Panc1 (cell line): ENCODE measurements around the gene NARF. TPM values are rescaled to one million over a fixed set of nuclear protein-coding genes. Genes with fewer than 3 reads are reported as not detected.
A peak's percentile ranks its signal among the peaks of the same experiment; 100 is the strongest.

Experiments used
- ATAC-seq: fragments of 200-7000 bp; cut with Tn5 transposase; 2 replicates; pipeline ENCODE4 v1.9.1; 2020; ENCODE audit warnings: mild to moderate bottlenecking, moderate library complexity
- BruUV-seq: library from RNA; stranded (reverse); fragments of 400-500 nt; replicated peaks from 2 replicates; lab custom pipeline; 2021; lab: Mats Ljungman, UMichigan
- CTCF ChIA-PET: fragments of 300-600 bp; sonication (Branson Sonifier 250); formaldehyde crosslinking; loops from one replicate; lab custom pipeline; 2022; ENCODE audit warnings: antibody characterized with exemption; lab: Charles Lee
- POLR2A ChIA-PET: fragments of 300-600 bp; sonication (Branson Sonifier 250); formaldehyde crosslinking; loops from one replicate; lab custom pipeline; 2022; ENCODE audit warnings: antibody characterized with exemption; lab: Charles Lee
- DNase-seq: peaks from one replicate; pipeline ENCODE4 v3.0.0-alpha.2; 2010; ENCODE audit warnings: low read depth, low spot score
- H3K27ac ChIP-seq: 2 replicates; pipeline ENCODE4 v1.5.1; 2011; ENCODE audit warnings: mild to moderate bottlenecking, low read length, inconsistent platforms
- H3K27me3 ChIP-seq: fragments of 200-500 bp; sonication (Bioruptor generic); 2 replicates; pipeline ENCODE4 v1.6.0; 2014; ENCODE audit warnings: low read length, inconsistent platforms; ENCODE audit not compliant: control insufficient read depth, insufficient read depth
- H3K36me3 ChIP-seq: fragments of 200-500 bp; sonication (Bioruptor generic); 2 replicates; pipeline ENCODE4 v1.5.1; 2014; ENCODE audit warnings: inconsistent platforms, mild to moderate bottlenecking, low read length, moderate library complexity; ENCODE audit not compliant: control insufficient read depth, insufficient read depth
- H3K4me1 ChIP-seq: 2 replicates; pipeline ENCODE4 v1.5.1; 2011; ENCODE audit warnings: inconsistent platforms, mild to moderate bottlenecking, low read length, moderate library complexity; ENCODE audit not compliant: control insufficient read depth, insufficient read depth
- H3K4me3 ChIP-seq, 2 experiments: 2 replicates each; pipeline ENCODE4 v1.5.1; 2011 to 2012; ENCODE audit warnings: low read depth in 2 of 2, low read length in 2 of 2, mild to moderate bottlenecking in 2 of 2, inconsistent platforms in 1 of 2, moderate library complexity in 1 of 2
- H3K9me3 ChIP-seq: fragments of 200-500 bp; sonication (Bioruptor generic); 2 replicates; pipeline ENCODE4 v1.5.1; 2014; ENCODE audit warnings: low read depth, mild to moderate bottlenecking, inconsistent platforms, low read length, moderate library complexity; ENCODE audit not compliant: control insufficient read depth, insufficient read depth
- CTCF ChIP-seq: fragments of 450-650 bp; IDR thresholded peaks from 2 replicates; pipeline ENCODE4 v1.5.1; 2017; ENCODE audit warnings: mild to moderate bottlenecking
- POLR2AphosphoS5 ChIP-seq: IDR thresholded peaks from 2 replicates; pipeline ENCODE4 v1.6.1; 2012; ENCODE audit warnings: mild to moderate bottlenecking, low read depth, low read length, moderate library complexity
- REST ChIP-seq, 2 experiments: IDR thresholded peaks; 2 replicates each; pipeline ENCODE4 v1.6.1; 2011 to 2012; ENCODE audit warnings: low read depth in 2 of 2, control low read depth in 1 of 2, low read length in 1 of 2, mild to moderate bottlenecking in 1 of 2, moderate library complexity in 1 of 2; ENCODE audit not compliant: insufficient read depth in 1 of 2
- SIN3A ChIP-seq: IDR thresholded peaks from 2 replicates; pipeline ENCODE4 v1.6.1; 2012; ENCODE audit warnings: low read depth, mild to moderate bottlenecking, low read length, moderate library complexity, borderline replicate concordance; ENCODE audit not compliant: insufficient read depth
- TCF7L2 ChIP-seq: IDR thresholded peaks from 2 replicates; pipeline ENCODE4 v1.6.1; 2011; ENCODE audit warnings: mild to moderate bottlenecking, low read depth, low read length, inconsistent platforms
- in situ Hi-C: cut with HindIII; loops from 2 replicates; pipeline ENCODE4 v1.10.0; 2016; ENCODE audit warnings: low sequenced_read_pairs, low pct_unique_long_range_greater_than_20kb
- intact Hi-C: fragments of 100-400 bp; cut with micrococcal nuclease; formaldehyde crosslinking; loops from one replicate; pipeline ENCODE4 v1.10.0; 2022; ENCODE audit not compliant: unreplicated experiment
- total RNA-seq: library from RNA; stranded (reverse); gene quantifications from one replicate; pipeline ENCODE4 v1.2.1, GENCODE V29; 2021; ENCODE audit not compliant: unreplicated experiment

NARF gene
- total RNA-seq, 1 experiment from 2014 or later = 60.9 TPM

- Histone ChIP-seq H3K4me3 (no peak overlapping the region), H3K9me3 (no peaks in the 10 kb centered on the region), H3K27me3 (no peaks in the 10 kb centered on the region), H3K4me1 (no peaks in the 10 kb centered on the region), H3K27ac (no peak overlapping the region), H3K36me3 (peaks cover 6% of the 10 kb centered on the region)
- CTCF ChIA-PET = no interaction called here
- POLR2A ChIA-PET = no interaction called here
- in situ Hi-C loops = no loop called here
- intact Hi-C loops = no loop called here
- BruUV-seq = no TSS peak
- ATAC-seq (peak; percentile 21; the same call in 1 of the 2 replicates), DNase-seq (no peak)
- TF ChIP-seq CTCF (no peak), SIN3A (no peak), TCF7L2 (no peak), POLR2AphosphoS5 (no peak), REST (IDR thresholded peaks at IDR 0.05; ENCODE audit: insufficient read depth in 1 of 2, low read depth in 2 of 2, low read length in 1 of 2) (no peak)
These were observed 6.6 kb downstream of the NARF start for GRCh38 chr17:82465023-82465603.

GRCh38 chr17:82468692-82469091 lies 10.2 kb downstream of the NARF start:
- Histone ChIP-seq H3K4me1 (no peaks in the 10 kb centered on the region), H3K27me3 (no peaks in the 10 kb centered on the region), H3K9me3 (no peaks in the 10 kb centered on the region), H3K27ac (no peak overlapping the region), H3K4me3 (no peak overlapping the region), H3K36me3 (peaks cover 4% of the 10 kb centered on the region)
- ATAC-seq (no peak), DNase-seq (no peak)
- in situ Hi-C loops (no loop called here), intact Hi-C loops (no loop called here)
- CTCF ChIA-PET = no interaction called here
- BruUV-seq = TSS peak; percentile 16
- TF ChIP-seq TCF7L2 (no peak), POLR2AphosphoS5 (no peak), SIN3A (no peak), REST (IDR thresholded peaks at IDR 0.05; ENCODE audit: insufficient read depth in 1 of 2, low read depth in 2 of 2, low read length in 1 of 2) (no peak), CTCF (no peak)
- POLR2A ChIA-PET = no interaction called here
